ENCODE data around the gene TBCD.
"Not testable (repeated sequence)": the region's sequence is repeated elsewhere in the genome, so short reads cannot be mapped to it uniquely, and the experiment has no call there.

TBCD gene

DNA sequence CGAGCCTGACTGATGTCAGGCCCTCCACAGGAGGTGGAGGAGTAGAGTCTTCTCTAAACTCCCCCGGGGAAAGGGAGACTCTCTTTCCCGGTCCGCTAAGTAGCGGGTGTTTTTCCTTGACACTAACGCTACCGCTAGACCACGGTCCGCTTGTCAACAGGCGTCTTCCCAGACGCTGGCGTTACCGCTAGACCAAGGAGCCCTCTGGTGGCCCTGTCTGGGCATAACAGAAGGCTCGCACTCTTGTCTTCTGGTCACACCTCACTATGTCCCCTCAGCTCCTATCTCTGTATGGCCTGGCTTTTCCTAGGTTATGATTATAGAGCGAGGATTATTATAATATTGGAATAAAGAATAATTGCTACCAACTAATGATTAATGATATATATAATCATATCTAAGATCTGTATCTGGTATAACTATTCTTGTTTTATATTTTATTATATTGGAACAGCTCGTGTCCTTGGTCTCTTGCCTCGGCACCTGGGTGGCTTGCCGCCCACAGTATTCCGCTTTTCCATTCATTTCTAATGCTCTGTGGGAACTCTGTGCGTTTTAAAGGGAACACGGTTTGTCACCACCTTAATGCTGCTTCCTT lies 26.0 kb downstream of the TBCD start:
- peaks cover 18% of the 10 kb centered on the region for H3K4me1 Mint-ChIP-seq
- not testable (repeated sequence) for H3K27me3 Mint-ChIP-seq, H3K27ac Mint-ChIP-seq, H3K9me3 Mint-ChIP-seq, H3K4me3 Mint-ChIP-seq, H3K36me3 Mint-ChIP-seq

- H3K27ac Mint-ChIP-seq: no peak overlapping the region
- H3K4me3 Mint-ChIP-seq: no peak overlapping the region
- peaks cover 20% of the 10 kb centered on the region for H3K4me1 Mint-ChIP-seq
- no peaks in the 10 kb centered on the region for H3K27me3 Mint-ChIP-seq
- no peaks in the 10 kb centered on the region for H3K9me3 Mint-ChIP-seq
- H3K36me3 Mint-ChIP-seq: peaks cover 5% of the 10 kb centered on the region
These were observed 27.7 kb downstream of the TBCD start for GRCh38 chr17:82779541-82779940.

DNA sequence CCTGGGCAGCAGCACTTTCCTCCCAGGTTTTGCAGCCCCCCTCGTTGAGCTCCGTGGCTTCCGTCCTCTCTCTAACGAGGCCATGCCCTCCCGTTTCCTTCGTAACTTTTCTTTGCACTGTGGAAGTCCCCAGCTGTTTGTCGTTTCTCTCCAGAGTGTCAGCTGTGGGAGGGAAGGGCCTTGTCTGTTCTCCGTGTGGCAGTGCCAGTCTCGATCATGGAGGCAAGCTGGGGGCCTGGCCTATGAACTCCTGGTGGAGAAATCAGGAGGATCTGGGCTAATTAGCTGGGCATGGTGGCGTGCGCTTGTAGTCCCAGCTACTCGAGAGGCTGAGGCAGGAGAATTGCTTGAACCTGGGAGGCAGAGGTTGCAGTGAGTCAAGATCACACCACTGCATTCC lies 28.3 kb downstream of the TBCD start:
- Mint-ChIP-seq H3K27ac (no peak overlapping the region), H3K9me3 (no peaks in the 10 kb centered on the region), H3K27me3 (no peaks in the 10 kb centered on the region), H3K4me1 (peaks cover 14% of the 10 kb centered on the region), H3K36me3 (peaks cover 5% of the 10 kb centered on the region), H3K4me3 (no peak overlapping the region)

DNA sequence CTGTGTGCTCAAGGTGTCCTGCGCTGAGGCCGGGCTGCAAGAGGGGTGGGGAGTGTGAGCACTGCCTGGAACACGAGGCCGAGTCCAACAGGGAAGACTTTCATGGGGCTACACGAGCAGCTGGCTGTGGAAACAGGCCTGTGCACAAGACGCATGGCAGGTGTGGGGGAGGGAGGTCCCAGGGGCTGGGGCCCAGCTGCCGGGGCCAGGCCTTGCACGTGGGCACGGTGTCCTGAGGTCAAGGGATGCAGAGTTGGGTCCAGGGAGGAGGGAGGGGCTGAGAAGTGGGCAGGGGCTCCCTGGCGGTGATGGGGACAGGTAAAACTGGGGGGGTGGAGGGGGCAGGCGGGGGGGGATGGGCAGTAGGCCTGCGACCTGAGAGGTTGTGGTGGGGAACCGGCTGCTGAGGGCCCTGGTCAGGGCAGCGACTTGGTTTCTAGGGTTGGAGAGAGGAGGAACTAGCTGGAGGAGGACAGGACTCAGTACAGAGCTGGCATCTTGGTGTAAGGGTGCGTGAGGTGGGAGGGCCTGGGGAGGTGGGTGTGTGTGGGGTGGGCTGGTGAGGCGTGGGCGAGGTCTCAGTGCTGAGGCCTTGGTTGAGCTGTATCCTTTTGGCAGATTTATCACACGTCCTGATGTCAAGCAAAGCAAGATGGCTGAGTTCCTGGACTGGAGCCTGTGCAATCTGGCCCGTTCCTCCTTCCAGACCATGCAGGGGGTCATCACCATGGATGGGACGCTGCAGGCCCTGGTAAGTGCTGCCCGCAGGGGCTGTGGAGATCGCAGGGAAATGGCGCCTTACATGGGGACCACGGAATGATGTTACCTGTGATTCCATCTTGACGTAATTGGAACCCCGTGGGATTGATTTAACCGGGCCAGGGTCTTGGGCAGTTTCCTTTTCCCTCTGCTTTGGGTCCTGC lies 29.4 kb downstream of the TBCD start:
- H3K36me3 Mint-ChIP-seq: peaks cover 5% of the 10 kb centered on the region
- H3K27me3 Mint-ChIP-seq: no peaks in the 10 kb centered on the region
- H3K4me1 Mint-ChIP-seq: peaks cover 10% of the 10 kb centered on the region
- H3K4me3 Mint-ChIP-seq: no peak overlapping the region
- H3K27ac Mint-ChIP-seq: no peak overlapping the region
- H3K9me3 Mint-ChIP-seq: no peaks in the 10 kb centered on the region

DNA sequence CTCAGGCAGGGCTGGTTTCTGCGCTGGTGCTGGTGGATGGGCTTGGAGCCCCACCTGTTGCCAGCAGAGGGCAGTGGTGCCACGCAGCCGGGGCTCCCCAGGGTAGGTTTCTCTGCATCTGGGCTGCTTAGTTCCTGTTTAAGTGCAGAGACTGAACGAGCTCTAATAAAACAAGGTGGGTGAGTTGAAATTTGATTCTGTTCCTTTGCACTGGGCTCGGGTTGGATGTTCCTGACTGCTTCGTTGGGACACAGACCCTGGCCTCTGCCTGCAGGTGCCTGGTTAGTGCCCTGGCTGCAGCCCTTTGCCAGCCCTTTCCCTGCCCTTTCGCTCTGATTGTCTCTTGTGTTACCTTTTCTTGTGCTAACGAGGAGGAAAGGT lies 30.0 kb downstream of the TBCD start:
- Mint-ChIP-seq H3K4me3 (no peak overlapping the region), H3K27ac (no peak overlapping the region), H3K4me1 (peaks cover 10% of the 10 kb centered on the region), H3K27me3 (no peaks in the 10 kb centered on the region), H3K9me3 (no peaks in the 10 kb centered on the region), H3K36me3 (peaks cover 5% of the 10 kb centered on the region)

DNA sequence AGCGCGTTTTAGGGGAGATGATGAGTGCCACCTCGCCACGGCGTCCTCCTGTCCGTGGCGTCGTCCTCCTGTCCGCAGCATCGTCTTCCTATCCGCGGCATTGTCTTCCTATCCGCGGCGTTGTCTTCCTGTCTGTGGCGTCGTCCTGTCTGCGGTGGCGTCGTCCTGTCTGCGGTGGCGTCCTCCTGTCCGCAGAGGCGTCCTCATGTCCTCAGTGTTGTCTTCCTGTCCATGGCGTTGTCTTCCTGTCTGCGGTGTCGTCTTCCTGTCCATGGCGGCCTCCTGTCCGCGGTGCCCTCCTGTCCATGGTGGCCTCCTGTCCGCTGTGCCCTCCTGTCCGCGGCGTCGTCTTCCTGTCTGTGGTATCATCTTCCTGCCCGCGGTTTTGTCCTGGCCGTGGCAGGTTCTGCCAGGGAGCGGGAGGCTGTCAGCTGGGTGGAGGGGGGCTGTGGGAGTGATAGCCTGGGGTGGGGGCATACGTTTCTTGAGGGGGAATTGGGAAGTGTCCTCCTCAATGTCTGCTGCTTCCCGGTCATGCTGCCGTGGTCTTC lies 30.9 kb downstream of the TBCD start:
- H3K9me3 Mint-ChIP-seq: no peaks in the 10 kb centered on the region
- no peak overlapping the region for H3K27ac Mint-ChIP-seq
- no peaks in the 10 kb centered on the region for H3K27me3 Mint-ChIP-seq
- no peaks in the 10 kb centered on the region for H3K36me3 Mint-ChIP-seq
- no peak overlapping the region for H3K4me3 Mint-ChIP-seq
- H3K4me1 Mint-ChIP-seq: peaks cover 10% of the 10 kb centered on the region

DNA sequence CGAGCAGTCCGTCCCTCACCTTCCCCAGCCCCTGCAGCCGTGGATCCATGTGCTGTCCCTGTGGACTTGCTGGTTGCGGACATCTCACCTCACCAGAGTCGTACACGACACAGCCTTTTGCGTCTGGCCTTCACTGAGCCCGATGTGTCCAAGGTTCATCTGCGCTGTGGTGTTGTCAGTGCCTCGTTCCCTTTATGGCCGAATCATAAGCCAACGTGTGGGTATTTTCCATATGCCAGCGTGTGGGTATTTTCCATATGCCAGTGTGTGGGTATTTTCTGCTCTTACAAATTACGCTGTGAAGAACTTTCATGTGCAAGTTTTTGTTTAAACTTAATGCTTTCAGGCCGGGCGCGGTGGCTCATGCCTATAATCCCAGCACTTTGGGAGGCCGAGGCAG lies 31.6 kb downstream of the TBCD start:
- no peaks in the 10 kb centered on the region for H3K9me3 Mint-ChIP-seq
- no peak overlapping the region for H3K4me3 Mint-ChIP-seq
- H3K36me3 Mint-ChIP-seq: no peaks in the 10 kb centered on the region
- no peaks in the 10 kb centered on the region for H3K27me3 Mint-ChIP-seq
- peaks cover 10% of the 10 kb centered on the region for H3K4me1 Mint-ChIP-seq
- H3K27ac Mint-ChIP-seq: no peak overlapping the region

- H3K4me1 Mint-ChIP-seq: peaks cover 14% of the 10 kb centered on the region
- H3K27me3 Mint-ChIP-seq, H3K36me3 Mint-ChIP-seq: not testable (repeated sequence)
These were observed 33.7 kb downstream of the TBCD start for GRCh38 chr17:82785581-82785980.

GRCh38 chr17:82786427-82786826 lies 34.6 kb downstream of the TBCD start:
- Mint-ChIP-seq H3K27me3 (no peaks in the 10 kb centered on the region), H3K36me3 (peaks cover 1% of the 10 kb centered on the region), H3K4me1 (peaks cover 14% of the 10 kb centered on the region), H3K9me3 (no peaks in the 10 kb centered on the region), H3K4me3 (no peak overlapping the region), H3K27ac (no peak overlapping the region)

More at GRCh38 chr17:82785581-82785980, 33.7 kb downstream of the TBCD start:
- not testable (repeated sequence) for H3K4me3 Mint-ChIP-seq, H3K9me3 Mint-ChIP-seq, H3K27ac Mint-ChIP-seq

GRCh38 chr17:82787081-82787848 lies 35.4 kb downstream of the TBCD start:
- Mint-ChIP-seq H3K4me1 (peaks cover 9% of the 10 kb centered on the region), H3K36me3 (peaks cover 3% of the 10 kb centered on the region), H3K9me3 (no peaks in the 10 kb centered on the region), H3K27me3 (no peaks in the 10 kb centered on the region), H3K27ac (no peak overlapping the region), H3K4me3 (no peak overlapping the region)

DNA sequence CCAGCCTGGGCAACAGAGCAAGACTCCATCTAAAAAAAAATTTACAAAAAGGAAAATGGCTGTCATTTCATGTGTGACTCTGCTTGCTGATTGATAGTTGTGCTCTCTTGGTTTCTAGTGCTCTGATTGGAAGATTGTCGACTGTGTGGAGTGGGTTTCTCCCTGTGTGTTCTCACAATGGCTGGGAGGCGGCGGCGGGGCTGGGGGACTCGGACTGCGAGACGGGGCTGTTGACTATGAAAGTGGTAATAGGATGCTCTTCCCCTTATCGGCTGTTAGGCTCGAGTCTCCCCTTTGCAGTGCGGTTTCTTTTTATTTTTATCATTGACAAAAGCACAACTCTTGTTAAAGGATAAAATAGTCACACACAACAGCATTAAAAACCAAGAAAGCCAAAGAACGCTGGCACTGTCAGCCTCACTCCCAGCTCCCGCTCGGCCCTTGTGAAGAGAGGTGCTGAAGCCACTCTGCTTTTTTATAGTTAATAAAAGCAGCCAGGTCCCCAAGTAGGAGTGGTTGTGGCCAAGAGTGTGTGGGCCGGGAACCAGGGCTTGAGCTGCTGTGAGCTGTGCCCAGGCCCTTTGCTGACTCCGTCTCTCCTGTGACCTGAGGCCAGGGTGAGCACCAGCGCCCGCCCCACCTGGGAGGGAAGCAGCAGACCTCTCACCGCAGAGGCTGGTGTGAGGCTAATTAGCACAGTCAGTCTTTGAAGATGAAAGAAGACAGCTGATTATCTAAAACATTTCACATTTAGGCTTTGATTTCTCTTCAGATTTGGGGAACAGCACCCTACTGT lies 36.5 kb downstream of the TBCD start:
- H3K4me3 Mint-ChIP-seq: no peak overlapping the region
- no peak overlapping the region for H3K27ac Mint-ChIP-seq
- H3K27me3 Mint-ChIP-seq: no peaks in the 10 kb centered on the region
- peaks cover 4% of the 10 kb centered on the region for H3K4me1 Mint-ChIP-seq
- H3K9me3 Mint-ChIP-seq: no peaks in the 10 kb centered on the region
- H3K36me3 Mint-ChIP-seq: peaks cover 3% of the 10 kb centered on the region

DNA sequence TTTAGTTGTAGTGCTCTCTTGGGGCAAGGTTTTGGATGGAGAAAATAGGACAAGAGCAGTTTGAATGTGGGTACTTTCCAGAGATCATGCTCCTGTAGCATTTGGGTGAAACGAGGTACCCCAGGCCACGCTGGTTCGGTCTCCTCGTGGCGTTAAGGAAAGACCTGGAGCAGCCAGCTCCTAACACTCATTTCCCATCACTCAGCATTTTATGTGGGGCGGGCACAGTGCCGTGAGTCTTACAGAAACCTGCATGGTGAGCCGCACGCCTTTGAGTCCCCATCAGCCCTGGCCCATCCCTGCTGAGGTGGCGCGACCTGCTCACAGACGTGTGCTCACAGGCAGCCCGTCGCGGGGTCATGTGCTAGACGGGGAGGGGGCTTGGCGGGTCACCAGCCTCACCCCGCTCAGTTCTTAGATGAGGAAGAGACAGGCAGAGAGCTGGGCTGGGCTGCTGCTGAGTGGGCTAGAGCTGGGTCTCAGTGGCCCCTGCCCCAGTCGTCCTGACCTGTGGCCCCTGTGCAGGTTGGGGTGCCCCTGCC lies 37.3 kb downstream of the TBCD start:
- peaks cover 4% of the 10 kb centered on the region for H3K4me1 Mint-ChIP-seq
- H3K4me3 Mint-ChIP-seq: no peak overlapping the region
- no peaks in the 10 kb centered on the region for H3K27me3 Mint-ChIP-seq
- no peaks in the 10 kb centered on the region for H3K9me3 Mint-ChIP-seq
- no peak overlapping the region for H3K27ac Mint-ChIP-seq
- peaks cover 3% of the 10 kb centered on the region for H3K36me3 Mint-ChIP-seq

DNA sequence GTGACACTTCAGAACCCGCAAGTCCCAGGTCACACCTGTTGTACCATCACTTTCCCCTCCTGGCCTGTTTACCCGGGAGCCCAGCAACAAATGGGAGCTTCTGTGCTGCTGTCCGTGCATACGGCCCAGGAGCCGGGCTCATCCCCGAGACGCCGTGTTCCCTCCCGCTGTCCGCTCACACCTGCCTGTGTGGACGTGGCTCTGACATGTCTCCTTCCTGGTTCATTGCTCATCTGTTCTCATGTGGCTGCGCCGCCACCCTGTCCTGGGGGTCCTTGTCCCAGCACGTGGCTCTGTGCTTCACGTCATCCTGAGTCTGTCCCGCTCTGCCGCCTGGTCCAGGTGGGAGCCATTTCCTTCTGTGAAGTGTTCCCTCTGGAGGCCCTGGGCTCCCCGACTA lies 37.9 kb downstream of the TBCD start:
- Mint-ChIP-seq H3K9me3 (no peaks in the 10 kb centered on the region), H3K27ac (no peak overlapping the region), H3K27me3 (no peaks in the 10 kb centered on the region), H3K4me3 (no peak overlapping the region), H3K36me3 (peaks cover 3% of the 10 kb centered on the region), H3K4me1 (peaks cover 4% of the 10 kb centered on the region)

- no peak overlapping the region for H3K4me3 Mint-ChIP-seq
- no peak overlapping the region for H3K27ac Mint-ChIP-seq
- H3K4me1 Mint-ChIP-seq: peaks cover 4% of the 10 kb centered on the region
- H3K36me3 Mint-ChIP-seq: peaks cover 3% of the 10 kb centered on the region
- H3K27me3 Mint-ChIP-seq: no peaks in the 10 kb centered on the region
- H3K9me3 Mint-ChIP-seq: no peaks in the 10 kb centered on the region
These were observed 38.5 kb downstream of the TBCD start for GRCh38 chr17:82790391-82790790.

DNA sequence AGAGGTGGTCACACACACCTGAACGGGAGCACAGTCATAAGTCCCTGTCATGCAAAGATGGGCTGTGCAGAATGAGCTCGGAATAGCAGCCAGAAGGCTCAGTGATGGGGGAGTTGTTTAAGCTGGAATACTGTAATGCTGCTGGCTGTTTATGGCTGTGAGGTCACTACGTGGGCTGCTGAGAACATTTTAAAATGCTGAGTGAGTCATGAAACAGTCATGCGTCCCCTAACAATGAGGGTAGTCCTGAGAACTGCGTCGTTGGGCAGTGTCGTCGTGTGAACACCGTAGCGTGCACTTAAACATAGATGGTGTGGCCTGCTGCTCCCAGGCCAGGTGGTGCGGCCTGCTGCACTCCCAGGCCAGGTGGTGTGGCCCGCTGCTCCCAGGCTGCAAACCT lies 39.7 kb downstream of the TBCD start:
- peaks cover 3% of the 10 kb centered on the region for H3K36me3 Mint-ChIP-seq
- H3K27ac Mint-ChIP-seq: no peak overlapping the region
- no peaks in the 10 kb centered on the region for H3K27me3 Mint-ChIP-seq
- H3K4me3 Mint-ChIP-seq: no peak overlapping the region
- H3K9me3 Mint-ChIP-seq: no peaks in the 10 kb centered on the region
- H3K4me1 Mint-ChIP-seq: peaks cover 4% of the 10 kb centered on the region

Measured in activated naive CD4-positive, alpha-beta T cell treated with anti-CD3 and anti-CD28 coated beads, Interleukin-2, amount 50 U/mL, for 24 hours (primary cell).